H1 (cell line): Measurements from ENCODE around the gene ACAA1. TPM values are rescaled to one million over a fixed set of nuclear protein-coding genes. Genes with fewer than 3 reads are reported as not detected.

Experiments used
- CTCF ChIA-PET: fragments of 300-600 bp; sonication (Branson Sonifier 250); formaldehyde crosslinking; loops from one replicate; lab custom pipeline; 2021; ENCODE audit not compliant: partially characterized antibody; lab: Charles Lee
- POLR2A ChIA-PET: fragments of 300-600 bp; sonication (Branson Sonifier 250); formaldehyde crosslinking; loops from one replicate; lab custom pipeline; 2021; ENCODE audit warnings: inconsistent platforms; ENCODE audit not compliant: partially characterized antibody; lab: Charles Lee
- DNase-seq, 2 experiments: peaks; one replicate each; pipeline versions ENCODE4 v3.0.0 to v3.0.0-alpha.2; 2010 to 2022; ENCODE audit warnings: low spot score in 2 of 2, low read depth in 1 of 2, mixed read lengths in 1 of 2
- FAIRE-seq: peaks from 2 replicates; lab custom pipeline; 2011; peaks lifted over from hg19 to GRCh38; lab: Jason Lieb, UNC
- H2AFZ ChIP-seq: 2 replicates; pipeline ENCODE4 v1.8.1; 2012; ENCODE audit warnings: low read length, inconsistent platforms
- H2AK5ac ChIP-seq: 2 replicates; pipeline ENCODE4 v1.6.1; 2013; ENCODE audit warnings: low read depth, low read length
- H2BK120ac ChIP-seq: replicated peaks from 2 replicates; pipeline ENCODE3; 2013; ENCODE audit warnings: low read depth, low read length, inconsistent platforms
- H2BK12ac ChIP-seq: 2 replicates; pipeline ENCODE4 v1.6.1; 2013; ENCODE audit warnings: low read depth, low read length
- H2BK15ac ChIP-seq: 2 replicates; pipeline ENCODE4 v1.6.1; 2013; ENCODE audit warnings: low read length
- H2BK20ac ChIP-seq: 2 replicates; pipeline ENCODE4 v1.6.1; 2013; ENCODE audit warnings: low read length
- H2BK5ac ChIP-seq: 2 replicates; pipeline ENCODE4 v1.6.1; 2013; ENCODE audit warnings: low read depth, low read length
- H3K14ac ChIP-seq: 2 replicates; pipeline ENCODE4 v1.6.1; 2013; ENCODE audit warnings: inconsistent platforms; ENCODE audit not compliant: insufficient read length
- H3K18ac ChIP-seq: 2 replicates; pipeline ENCODE4 v1.6.1; 2013; ENCODE audit warnings: low read length; ENCODE audit errors: extremely low read depth
- H3K23ac ChIP-seq: 2 replicates; pipeline ENCODE4 v1.6.1; 2013; ENCODE audit warnings: inconsistent platforms; ENCODE audit not compliant: insufficient read length
- H3K23me2 ChIP-seq: 2 replicates; pipeline ENCODE4 v1.6.1; 2013; ENCODE audit warnings: low read depth, low read length
- H3K27ac ChIP-seq: 2 replicates; pipeline ENCODE4 v1.6.1; 2011; ENCODE audit warnings: low read depth, low read length, inconsistent platforms
- H3K27me3 ChIP-seq, 4 experiments: replicated peaks in 1 of 4; 1 replicate in 1 of 4; 2 replicates in 3 of 4; pipeline versions ENCODE4 v1.6.1 to v1.8.1; 2011 to 2013; ENCODE audit warnings: low read length in 3 of 4, mild to moderate bottlenecking in 3 of 4, inconsistent platforms in 2 of 4, mixed read lengths in 2 of 4, moderate library complexity in 1 of 4; ENCODE audit not compliant: control insufficient read depth in 3 of 4, insufficient read depth in 3 of 4; ENCODE audit errors: extremely low read depth in 1 of 4
- H3K36me3 ChIP-seq, 4 experiments: 2 replicates each; pipeline versions ENCODE4 v1.6.1 to v1.8.1; 2011 to 2013; ENCODE audit warnings: mild to moderate bottlenecking in 4 of 4, low read length in 3 of 4, moderate library complexity in 2 of 4, control low read depth in 1 of 4, inconsistent platforms in 1 of 4; ENCODE audit not compliant: insufficient read depth in 4 of 4, control insufficient read depth in 2 of 4
- H3K4ac ChIP-seq: replicated peaks from 2 replicates; pipeline ENCODE3; 2013; ENCODE audit warnings: low read length, low read depth, mixed read lengths, inconsistent platforms; ENCODE audit not compliant: insufficient read length
- H3K4me1 ChIP-seq, 4 experiments: replicated peaks in 1 of 4; 1 replicate in 1 of 4; 2 replicates in 3 of 4; pipeline versions ENCODE4 v1.6.1 to v1.8.1; 2011 to 2013; ENCODE audit warnings: low read length in 3 of 4, inconsistent platforms in 2 of 4, mixed read lengths in 1 of 4; ENCODE audit not compliant: insufficient read depth in 4 of 4, control insufficient read depth in 3 of 4
- H3K4me2 ChIP-seq, 2 experiments: 2 replicates each; pipeline versions ENCODE4 v1.6.1 to v1.8.1; 2011 to 2013; ENCODE audit warnings: low read depth in 2 of 2, low read length in 2 of 2, control low read depth in 1 of 2, inconsistent platforms in 1 of 2, mild to moderate bottlenecking in 1 of 2; ENCODE audit not compliant: insufficient read depth in 1 of 2
- H3K4me3 ChIP-seq, 4 experiments: fragments of 200-600, 300-600 bp in 1 of 4; sonication (generic), shearing (Covaris generic), sonication (Bioruptor Twin) in 1 of 4; 2 replicates each; pipeline versions ENCODE4 v1.5.1 to v1.8.1; 2011 to 2016; ENCODE audit warnings: low read length in 4 of 4, low read depth in 3 of 4, control low read depth in 2 of 4, inconsistent platforms in 2 of 4, mild to moderate bottlenecking in 2 of 4, mixed read lengths in 1 of 4, moderate library complexity in 1 of 4; ENCODE audit not compliant: insufficient read depth in 2 of 4; ENCODE audit errors: extremely low read depth in 1 of 4
- H3K56ac ChIP-seq: replicated peaks from 2 replicates; pipeline ENCODE3; 2013; ENCODE audit warnings: low read depth, mild to moderate bottlenecking, mixed read lengths, low read length, inconsistent platforms; ENCODE audit not compliant: insufficient read length
- H3K79me1 ChIP-seq: 2 replicates; pipeline ENCODE4 v1.6.1; 2013; ENCODE audit warnings: low read depth, low read length, control low read depth
- H3K79me2 ChIP-seq, 2 experiments: 2 replicates each; pipeline versions ENCODE4 v1.6.1 to v1.8.1; 2012 to 2013; ENCODE audit warnings: low read length in 2 of 2, mild to moderate bottlenecking in 2 of 2, inconsistent platforms in 1 of 2; ENCODE audit not compliant: insufficient read depth in 2 of 2, control insufficient read depth in 1 of 2
- H3K9ac ChIP-seq, 4 experiments: replicated peaks in 1 of 4; 1 replicate in 1 of 4; 2 replicates in 3 of 4; pipeline versions ENCODE4 v1.6.1 to v1.8.1; 2011 to 2013; ENCODE audit warnings: low read depth in 3 of 4, low read length in 3 of 4, control low read depth in 2 of 4, mild to moderate bottlenecking in 2 of 4, moderate library complexity in 2 of 4, inconsistent platforms in 1 of 4; ENCODE audit errors: extremely low read depth in 1 of 4
- H3K9me3 ChIP-seq, 2 experiments: 2 replicates each; pipeline versions ENCODE4 v1.6.1 to v1.8.1; 2012 to 2013; ENCODE audit warnings: mild to moderate bottlenecking in 2 of 2, moderate library complexity in 2 of 2, control low read depth in 1 of 2, inconsistent platforms in 1 of 2, low read depth in 1 of 2, low read length in 1 of 2, mixed read lengths in 1 of 2; ENCODE audit not compliant: insufficient read depth in 2 of 2
- H4K20me1 ChIP-seq, 2 experiments: replicated peaks in 1 of 2; 2 replicates each; pipeline versions ENCODE3 to v1.8.1; 2011 to 2013; ENCODE audit warnings: inconsistent platforms in 2 of 2, low read length in 2 of 2, mild to moderate bottlenecking in 1 of 2; ENCODE audit not compliant: insufficient read depth in 2 of 2, control insufficient read depth in 1 of 2
- H4K5ac ChIP-seq: 2 replicates; pipeline ENCODE4 v1.6.1; 2013; ENCODE audit warnings: low read length, low read depth, mixed read lengths, inconsistent platforms; ENCODE audit not compliant: insufficient read length
- H4K8ac ChIP-seq: 2 replicates; pipeline ENCODE4 v1.8.0; 2013; ENCODE audit warnings: mild to moderate bottlenecking, moderate library complexity, low read length, inconsistent platforms; ENCODE audit not compliant: insufficient read depth; ENCODE audit errors: extremely low read depth
- H4K91ac ChIP-seq: replicated peaks from 2 replicates; pipeline ENCODE3; 2013; ENCODE audit warnings: low read length, mixed read lengths, inconsistent platforms; ENCODE audit not compliant: insufficient read length
- BCL11A ChIP-seq, 2 experiments: IDR thresholded peaks; one replicate each; pipeline ENCODE4 v1.6.1; 2011; ENCODE audit warnings: low read depth in 2 of 2, low read length in 2 of 2, mild to moderate bottlenecking in 2 of 2
- CHD1 ChIP-seq: IDR thresholded peaks from 2 replicates; pipeline ENCODE4 v1.6.1; 2012; ENCODE audit warnings: low read depth, low read length, improper control_type of control experiment
- HDAC2 ChIP-seq, 2 experiments: fragments of 300-600 bp in 1 of 2; sonication (generic) in 1 of 2; IDR thresholded peaks; 2 replicates each; pipeline ENCODE4 v1.6.1; 2011 to 2012; ENCODE audit warnings: low read depth in 2 of 2, low read length in 2 of 2, mild to moderate bottlenecking in 2 of 2, moderate library complexity in 2 of 2, borderline replicate concordance in 1 of 2, inconsistent platforms in 1 of 2
- KDM4A ChIP-seq: IDR thresholded peaks from one replicate; pipeline ENCODE4 v1.7.1; 2012; ENCODE audit warnings: low read depth, mild to moderate bottlenecking, moderate library complexity, low read length, inconsistent platforms; ENCODE audit not compliant: severe bottlenecking
- NRF1 ChIP-seq: IDR thresholded peaks from 2 replicates; pipeline ENCODE4 v1.6.1; 2011; ENCODE audit warnings: mild to moderate bottlenecking, low read depth, low read length, improper control_type of control experiment
- POLR2A ChIP-seq, 2 experiments: IDR thresholded peaks; 1 replicate in 1 of 2; 2 replicates in 1 of 2; pipeline ENCODE4 v1.6.1; 2011; ENCODE audit warnings: low read depth in 2 of 2, low read length in 2 of 2, mild to moderate bottlenecking in 2 of 2; ENCODE audit errors: control extremely low read depth in 1 of 2
- RNF2 ChIP-seq: fragments of 200-900, 300-1000 bp; sonication (generic); IDR thresholded peaks from 2 replicates; pipeline ENCODE4 v1.7.1; 2016; ENCODE audit warnings: borderline replicate concordance, low read depth, mild to moderate bottlenecking, antibody characterized with exemption, low read length; ENCODE audit not compliant: poor library complexity, severe bottlenecking; ENCODE audit errors: missing control alignments
- RXRA ChIP-seq: IDR thresholded peaks from 2 replicates; pipeline ENCODE4 v1.6.1; 2011; ENCODE audit warnings: low read depth, mild to moderate bottlenecking, low read length, moderate library complexity; ENCODE audit not compliant: insufficient read depth
- SAP30 ChIP-seq: fragments of 300-600 bp; sonication (generic); IDR thresholded peaks from 2 replicates; pipeline ENCODE4 v1.7.1; 2012; ENCODE audit warnings: low read length, moderate library complexity, mild to moderate bottlenecking, inconsistent platforms; ENCODE audit not compliant: insufficient read depth, insufficient replicate concordance
- SP2 ChIP-seq: IDR thresholded peaks from 2 replicates; pipeline ENCODE4 v1.6.1; 2012; ENCODE audit warnings: mild to moderate bottlenecking, low read length, inconsistent platforms
- SP4 ChIP-seq: IDR thresholded peaks from 2 replicates; pipeline ENCODE4 v1.6.1; 2012; ENCODE audit warnings: low read length, inconsistent platforms
- SUZ12 ChIP-seq: fragments of 200-600 bp; sonication (generic); IDR thresholded peaks from 2 replicates; pipeline ENCODE4 v1.6.1; 2012; ENCODE audit warnings: mild to moderate bottlenecking, inconsistent platforms, low read length, moderate library complexity, mixed read lengths
- TAF7 ChIP-seq: optimal IDR thresholded peaks from 2 replicates; pipeline ENCODE3; 2011; ENCODE audit warnings: low read depth, mild to moderate bottlenecking, inconsistent platforms, low read length, moderate library complexity, borderline replicate concordance
- TBP ChIP-seq: IDR thresholded peaks from 2 replicates; pipeline ENCODE4 v1.6.1; 2011; ENCODE audit warnings: low read depth, low read length, improper control_type of control experiment
- WGBS, 2 experiments: shearing (Covaris generic) in 1 of 2; methylation state at CpG; one replicate each; pipeline versions ENCODE4 v1.1.6 to v1.1.7; 2013 to 2015; ENCODE audit warnings: low lambda C conversion rate in 2 of 2, mixed read lengths in 2 of 2, inconsistent platforms in 1 of 2, low coverage in 1 of 2, missing lambda C conversion rate in 1 of 2; ENCODE audit not compliant: insufficient replicate concordance in 2 of 2, insufficient coverage in 1 of 2, insufficient read length in 1 of 2; ENCODE audit errors: extremely low coverage in 1 of 2, missing lambda C conversion rate in 1 of 2; 5-methylcytosine and 5-hydroxymethylcytosine counted together
- polyA plus RNA-seq, 7 experiments: library from polyadenylated mRNA; depleted of rRNA in 3 of 7; stranded (reverse) in 5 of 7; unstranded in 2 of 7; fragments of >200 nt in 5 of 7; fragments of 200-250 nt in 2 of 7; gene quantifications; 1 replicate in 5 of 7; 2 replicates in 1 of 7; 4 replicates in 1 of 7; pipeline versions ENCODE4 v1.2.1 to v1.2.3, GENCODE V29; 2011 to 2013; ENCODE audit warnings: missing spikeins in 2 of 7, mixed read lengths in 2 of 7
- total RNA-seq: library from RNA; stranded (reverse); fragmentation: NEBNext Ultra II Directional; extraction: Animal tissue kit (Norgen Biotek cat#: 25700); gene quantifications from 2 replicates; pipeline ENCODE4 v1.2.1, GENCODE V29; 2021

ACAA1 gene
- total and polyA plus RNA-seq, 2 of the 8 experiments (the other 6 are each of a cell fraction or from before 2014, with no cell fraction given) = 23.1 to 34.8 TPM

GRCh38 chr3:38086496-38086895 is 50.4 kb downstream of the ACAA1 start:
- no peak overlapping the region for H2BK120ac ChIP-seq
- H3K23me2 ChIP-seq = peaks cover 4% of the 10 kb centered on the region; the same call in 1 of the 2 replicates
- H3K27me3 ChIP-seq = no peaks in the 10 kb centered on the region
- H2BK20ac ChIP-seq = no peak overlapping the region
- no peak overlapping the region for H4K8ac ChIP-seq
- H3K27ac ChIP-seq = no peak overlapping the region
- no peaks in the 10 kb centered on the region for H3K79me1 ChIP-seq
- H2BK12ac ChIP-seq = no peak overlapping the region
- H4K91ac ChIP-seq = no peak overlapping the region
- H3K18ac ChIP-seq = no peak overlapping the region
- no peaks in the 10 kb centered on the region for H3K36me3 ChIP-seq
- no peak overlapping the region for H2BK15ac ChIP-seq
- FAIRE-seq (no peak), DNase-seq (no peak)
- WGBS, 2 experiments = 90% methylated on average over 3 of the region's 3 CpGs; no CpG with 5 or more reads in 1 of the 2 experiments
- H3K23ac ChIP-seq = no peak overlapping the region
- ChIA-PET CTCF (interaction anchor here (1.7 kb wide), 2 partner anchors 8 to 83 kb away, joined by 4 to 5 read pairs; no protein-coding TSS in a partner anchor), POLR2A (no interaction called here)
- no peaks in the 10 kb centered on the region for H4K20me1 ChIP-seq
- H3K79me2 ChIP-seq = no peaks in the 10 kb centered on the region
- H2AK5ac ChIP-seq = no peak overlapping the region
- H3K4me2 ChIP-seq = no peak overlapping the region
- no peak overlapping the region for H4K5ac ChIP-seq
- no peak overlapping the region for H2BK5ac ChIP-seq
- no peak overlapping the region for H3K9ac ChIP-seq
- peaks cover 8% of the 10 kb centered on the region in 2 experiments for H3K9me3 ChIP-seq
- no peak overlapping the region for H2AFZ ChIP-seq
- H3K4ac ChIP-seq = no peak overlapping the region
- no peak overlapping the region for H3K4me3 ChIP-seq
- H3K4me1 ChIP-seq = no peaks in the 10 kb centered on the region
- H3K56ac ChIP-seq = no peak overlapping the region
- H3K14ac ChIP-seq = no peak overlapping the region
- no peak for TF ChIP-seq NRF1
- TF ChIP-seq KDM4A = no peak
- TF ChIP-seq POLR2A (IDR thresholded peaks at IDR 0.05; ENCODE audit: control extremely low read depth in 1 of 2, low read depth in 2 of 2, low read length in 2 of 2) = no peak
- TF ChIP-seq RXRA = no peak
- no peak for TF ChIP-seq SP4
- TF ChIP-seq RNF2 = no peak
- TF ChIP-seq TBP = no peak
- TF ChIP-seq BCL11A (IDR thresholded peaks at IDR 0.05; ENCODE audit: low read depth in 2 of 2, low read length in 2 of 2) = no peak
- no peak for TF ChIP-seq CHD1
- no peak for TF ChIP-seq SP2
- no peak for TF ChIP-seq SUZ12
- TF ChIP-seq TAF7 = no peak
- no peak for TF ChIP-seq SAP30
- no peak for TF ChIP-seq HDAC2 (IDR thresholded peaks at IDR 0.05; ENCODE audit: borderline replicate concordance in 1 of 2, low read depth in 2 of 2, low read length in 2 of 2)
